Diencephalon (tissue), 1 donor: ENCODE data around the gene ETS1. TPM values are rescaled to one million over a fixed set of nuclear protein-coding genes. Genes with fewer than 3 reads are reported as not detected.

Experiments
- small RNA-seq: library from RNA; depleted of rRNA; stranded (forward); fragments of <200 nt; gene quantifications from one replicate; pipeline ENCODE3, GENCODE V24; 2014
- total RNA-seq: library from RNA; depleted of rRNA; stranded (reverse); fragments of >200 nt; gene quantifications from one replicate; pipeline ENCODE4 v1.2.3, GENCODE V29; 2014

The ETS1 gene
- 18.9 TPM for total RNA-seq

DNA sequence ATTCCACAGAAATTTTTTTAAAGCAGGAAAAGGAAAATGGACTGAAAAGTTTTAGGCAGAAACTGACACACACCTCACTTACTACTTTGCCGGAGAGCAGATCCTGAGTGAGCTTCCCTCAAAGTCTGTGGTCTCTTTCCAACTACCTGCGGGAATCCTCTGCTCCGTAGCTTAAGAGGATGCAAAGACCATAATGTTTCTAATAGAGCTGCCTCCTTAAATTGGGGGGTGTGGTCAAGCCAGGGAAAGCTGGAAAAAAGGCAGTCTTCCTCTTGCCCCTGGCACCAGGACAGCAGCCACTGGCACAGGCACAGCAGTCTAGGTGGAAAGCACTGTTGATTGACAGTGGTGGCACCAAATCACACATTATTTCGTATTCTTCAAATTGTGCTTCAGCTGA, at the start of gene ETS1:
TSS of gene ETS1 (minus strand) at position 144 of the 400 bp plus-strand sequence. CDS start 14,428 bp downstream, outside the sequence.

Small RNA genes within 50 kb of the gene (small RNA-seq; reads per million reads assigned to genes)
- not detected for gene MIR6090

Other genes with a start within 250 kb of the ETS1 start
- gene FLI1, start 106.5 kb upstream of the ETS1 start, total RNA-seq: 6.7 TPM